Iris pigment epithelial cell (primary cell): ENCODE results near the gene TCP1.
"Not testable (repeated sequence)": the region's sequence is repeated elsewhere in the genome, so short reads cannot be mapped to it uniquely, and the experiment has no call there.

Source experiments
- DNase-seq: peaks from one replicate; pipeline ENCODE4 v3.0.0-alpha.2; 2011; ENCODE audit warnings: low read depth

The TCP1 gene

GRCh38 chr6:159733395-159733794 is 56.0 kb downstream of the TCP1 start:
- not testable (repeated sequence) for DNase-seq

GRCh38 chr6:159732550-159732949 is 56.9 kb downstream of the TCP1 start:
- DNase-seq: not testable (repeated sequence)

- no peak for DNase-seq
These were observed 59.1 kb downstream of the TCP1 start for GRCh38 chr6:159730332-159730676.

- peak; percentile 31 for DNase-seq
These were observed 59.6 kb downstream of the TCP1 start for GRCh38 chr6:159729598-159730331.

GRCh38 chr6:159728531-159728964 is 60.9 kb downstream of the TCP1 start:
- peak; percentile 29 for DNase-seq
